H9 (cell line): ENCODE data around the gene NCOA5. TPM values are rescaled to one million over a fixed set of nuclear protein-coding genes. Genes with fewer than 3 reads are reported as not detected.

ENCODE experiments used
- DNase-seq: peaks from one replicate; pipeline ENCODE4 v3.0.0-alpha.2; 2017
- H2AFZ ChIP-seq: one replicate; pipeline ENCODE4 v1.6.1; 2013; ENCODE audit warnings: mild to moderate bottlenecking, low read length, control low read depth, moderate library complexity
- H2AK5ac ChIP-seq: 2 replicates; pipeline ENCODE4 v1.6.1; 2013; ENCODE audit warnings: low read length, control low read depth, mixed read lengths; ENCODE audit not compliant: insufficient read length
- H2BK120ac ChIP-seq: one replicate; pipeline ENCODE4 v1.6.1; 2013; ENCODE audit warnings: low read depth, mild to moderate bottlenecking, low read length, control low read depth, inconsistent platforms; ENCODE audit not compliant: poor library complexity, severe bottlenecking
- H2BK12ac ChIP-seq: 2 replicates; pipeline ENCODE4 v1.6.1; 2013; ENCODE audit warnings: low read length, control low read depth, mixed read lengths, low read depth; ENCODE audit not compliant: insufficient read length
- H2BK15ac ChIP-seq: 2 replicates; pipeline ENCODE4 v1.6.1; 2013; ENCODE audit warnings: low read depth, low read length, control low read depth
- H2BK20ac ChIP-seq: one replicate; pipeline ENCODE4 v1.6.1; 2013; ENCODE audit warnings: low read depth, mild to moderate bottlenecking, low read length, control low read depth, inconsistent platforms; ENCODE audit not compliant: poor library complexity, severe bottlenecking
- H2BK5ac ChIP-seq: 2 replicates; pipeline ENCODE4 v1.6.1; 2013; ENCODE audit warnings: low read length, control low read depth, mixed read lengths; ENCODE audit not compliant: insufficient read length
- H3K14ac ChIP-seq: 2 replicates; pipeline ENCODE4 v1.6.1; 2013; ENCODE audit warnings: low read length, control low read depth; ENCODE audit not compliant: insufficient read depth
- H3K18ac ChIP-seq: 2 replicates; pipeline ENCODE4 v1.6.1; 2013; ENCODE audit warnings: low read depth, mild to moderate bottlenecking, mixed read lengths, low read length, control low read depth; ENCODE audit not compliant: insufficient read length
- H3K23ac ChIP-seq: 2 replicates; pipeline ENCODE4 v1.6.1; 2013; ENCODE audit warnings: low read length, control low read depth, mixed read lengths, low read depth; ENCODE audit not compliant: insufficient read length
- H3K23me2 ChIP-seq: 2 replicates; pipeline ENCODE4 v1.6.1; 2013; ENCODE audit warnings: low read depth, mild to moderate bottlenecking, mixed read lengths, low read length, control low read depth; ENCODE audit not compliant: insufficient read length, poor library complexity, severe bottlenecking
- H3K27ac ChIP-seq: 2 replicates; pipeline ENCODE4 v1.5.1; 2013; ENCODE audit warnings: low read length, control low read depth, mixed read lengths, low read depth; ENCODE audit not compliant: insufficient read length
- H3K27me3 ChIP-seq: 2 replicates; pipeline ENCODE4 v1.6.1; 2013; ENCODE audit warnings: low read length, control low read depth, inconsistent platforms; ENCODE audit not compliant: insufficient read depth
- H3K4ac ChIP-seq: 2 replicates; pipeline ENCODE4 v1.6.1; 2013; ENCODE audit warnings: low read depth, mild to moderate bottlenecking, control low read depth, inconsistent platforms, low read length, moderate library complexity
- H3K4me1 ChIP-seq: 2 replicates; pipeline ENCODE4 v1.6.1; 2013; ENCODE audit warnings: low read length, control low read depth, inconsistent platforms; ENCODE audit not compliant: insufficient read depth
- H3K4me2 ChIP-seq: 2 replicates; pipeline ENCODE4 v1.6.1; 2013; ENCODE audit warnings: low read length, control low read depth, mixed read lengths; ENCODE audit not compliant: insufficient read length, insufficient read depth
- H3K56ac ChIP-seq: 2 replicates; pipeline ENCODE4 v1.6.1; 2013; ENCODE audit warnings: low read depth, mild to moderate bottlenecking, mixed read lengths, low read length, control low read depth; ENCODE audit not compliant: insufficient read length
- H3K79me1 ChIP-seq: 2 replicates; pipeline ENCODE4 v1.6.1; 2013; ENCODE audit warnings: low read depth, mild to moderate bottlenecking, moderate library complexity, low read length, control low read depth, inconsistent platforms; ENCODE audit not compliant: insufficient read depth, poor library complexity, severe bottlenecking
- H3K79me2 ChIP-seq: 2 replicates; pipeline ENCODE4 v1.6.1; 2013; ENCODE audit warnings: low read length, control low read depth, inconsistent platforms; ENCODE audit not compliant: insufficient read depth
- H3K9ac ChIP-seq: 2 replicates; pipeline ENCODE4 v1.6.1; 2013; ENCODE audit warnings: low read length, control low read depth, mixed read lengths; ENCODE audit not compliant: insufficient read length; ENCODE audit errors: extremely low read depth
- H3K9me3 ChIP-seq: one replicate; pipeline ENCODE4 v1.6.1; 2013; ENCODE audit warnings: low read depth, low read length, inconsistent platforms; ENCODE audit not compliant: control insufficient read depth
- H3T11ph ChIP-seq: one replicate; pipeline ENCODE4 v1.6.1; 2013; ENCODE audit warnings: mild to moderate bottlenecking, low read length, control low read depth, inconsistent platforms
- H4K20me1 ChIP-seq: one replicate; pipeline ENCODE4 v1.6.1; 2013; ENCODE audit not compliant: control insufficient read depth, insufficient read length, insufficient read depth
- H4K5ac ChIP-seq: 2 replicates; pipeline ENCODE4 v1.6.1; 2013; ENCODE audit warnings: low read depth, mild to moderate bottlenecking, mixed read lengths, low read length, control low read depth; ENCODE audit not compliant: insufficient read length
- H4K8ac ChIP-seq: replicated peaks from 2 replicates; pipeline ENCODE4 v1.6.1; 2013; ENCODE audit warnings: low read length, control low read depth, mixed read lengths, low read depth; ENCODE audit not compliant: insufficient read length
- H4K91ac ChIP-seq: 2 replicates; pipeline ENCODE4 v1.6.1; 2013; ENCODE audit warnings: low read depth, mild to moderate bottlenecking, moderate library complexity, mixed read lengths, low read length, control low read depth; ENCODE audit not compliant: insufficient read length
- H3K27ac Mint-ChIP-seq, 3 experiments: 2 replicates in 2 of 3; 3 replicates in 1 of 3; pipeline ENCODE4 v1.8.0; 2020 to 2021; ENCODE audit warnings: mixed read lengths in 3 of 3, mild to moderate bottlenecking in 1 of 3, moderate library complexity in 1 of 3
- H3K27me3 Mint-ChIP-seq: 2 replicates; pipeline ENCODE4 v1.8.0; 2021; ENCODE audit warnings: low read depth, mild to moderate bottlenecking, moderate library complexity, mixed read lengths
- H3K36me3 Mint-ChIP-seq, 3 experiments: 2 replicates in 2 of 3; 3 replicates in 1 of 3; pipeline ENCODE4 v1.8.0; 2020 to 2021; ENCODE audit warnings: low read depth in 3 of 3, mixed read lengths in 3 of 3; ENCODE audit not compliant: insufficient read depth in 1 of 3
- H3K4me1 Mint-ChIP-seq, 2 experiments: 2 replicates each; pipeline ENCODE4 v1.8.0; 2020; ENCODE audit warnings: mixed read lengths in 2 of 2
- H3K4me3 Mint-ChIP-seq, 2 experiments: 2 replicates in 1 of 2; 3 replicates in 1 of 2; pipeline ENCODE4 v1.8.0; 2020 to 2021; ENCODE audit warnings: mild to moderate bottlenecking in 2 of 2, mixed read lengths in 2 of 2, moderate library complexity in 1 of 2
- H3K9me3 Mint-ChIP-seq, 2 experiments: 2 replicates in 1 of 2; 3 replicates in 1 of 2; pipeline ENCODE4 v1.8.0; 2020; ENCODE audit warnings: mild to moderate bottlenecking in 2 of 2, mixed read lengths in 2 of 2, moderate library complexity in 1 of 2
- CTCF ChIP-seq: fragments of 200-600 bp; sonication (generic); conservative IDR thresholded peaks from 3 replicates; pipeline ENCODE4 v1.8.0; 2021; ENCODE audit warnings: antibody characterized with exemption, mild to moderate bottlenecking
- WGBS: extraction: QIAGEN DNeasy Blood & Tissue Kit; methylation state at CpG from one replicate; pipeline ENCODE4 v1.1.7; 2013; ENCODE audit warnings: missing lambda C conversion rate, low lambda C conversion rate, mixed read lengths; ENCODE audit not compliant: insufficient read length; ENCODE audit errors: extremely low coverage; 5-methylcytosine and 5-hydroxymethylcytosine counted together
- total RNA-seq: library from RNA; stranded (reverse); gene quantifications from 2 replicates; pipeline ENCODE4 v1.2.1, GENCODE V29; 2021

The NCOA5 gene
- total RNA-seq, 1 experiment from 2014 or later: 55.7 TPM

GRCh38 chr20:46062151-46062550 is 27.6 kb downstream of the NCOA5 start:
- Mint-ChIP-seq H3K4me1 (peaks cover 17 to 28% of the 10 kb centered on the region in 2 experiments), H3K27ac (no peak overlapping the region), H3K27me3 (peaks cover 30% of the 10 kb centered on the region), H3K36me3 (peaks cover 44 to 62% (median 56%) of the 10 kb centered on the region in 3 experiments), H3K4me3 (no peak overlapping the region), H3K9me3 (no peaks in the 10 kb centered on the region)
- Histone ChIP-seq H3K23ac (no peak overlapping the region), H3K79me2 (no peaks in the 10 kb centered on the region), H2BK12ac (no peak overlapping the region), H2BK20ac (no peak overlapping the region), H2AFZ (no peak overlapping the region), H3T11ph (no peak overlapping the region), H3K14ac (no peak overlapping the region), H3K4ac (no peak overlapping the region), H4K91ac (no peak overlapping the region), H2BK120ac (no peak overlapping the region), H3K27me3 (peaks cover 12% of the 10 kb centered on the region; the same call in 1 of the 2 replicates), H3K56ac (no peak overlapping the region), H2BK15ac (no peak overlapping the region), H2AK5ac (no peak overlapping the region), H3K9me3 (no peaks in the 10 kb centered on the region), H3K18ac (no peak overlapping the region), H3K4me1 (peaks cover 4% of the 10 kb centered on the region; the same call in 1 of the 2 replicates), H3K27ac (no peak overlapping the region), H3K79me1 (no peaks in the 10 kb centered on the region), H3K4me2 (no peak overlapping the region), H3K9ac (no peak overlapping the region), H4K5ac (no peak overlapping the region), H4K8ac (no peak overlapping the region), H4K20me1 (peaks cover 2% of the 10 kb centered on the region), H2BK5ac (no peak overlapping the region), H3K23me2 (peaks cover 18% of the 10 kb centered on the region)
- no peak for TF ChIP-seq CTCF
- no CpG with 5 or more reads among the region's 4 CpGs for WGBS
- DNase-seq: no peak
